Sigmoid colon (tissue), 7 donors: ENCODE data around the gene TPI1. TPM values are rescaled to one million over a fixed set of nuclear protein-coding genes. Genes with fewer than 3 reads are reported as not detected.

Experiments
- DNase-seq: peaks from one replicate; pipeline ENCODE4 v3.0.0-alpha.2; 2019
- H3K27ac ChIP-seq, 4 donors: fragments of 200-600 bp; sonication (generic); one replicate each; pipeline ENCODE4 v1.5.1; 2016 to 2019; ENCODE audit warnings: mild to moderate bottlenecking in 1 of 4
- H3K27me3 ChIP-seq, 3 donors: fragments of 200-600 bp; sonication (generic); one replicate each; pipeline ENCODE4 v1.5.1; 2019; ENCODE audit warnings: mild to moderate bottlenecking in 1 of 3
- H3K36me3 ChIP-seq, 4 donors: fragments of 200-600 bp; sonication (generic); one replicate each; pipeline ENCODE4 v1.5.1; 2016 to 2019
- H3K4me1 ChIP-seq, 4 donors: fragments of 200-600 bp; sonication (generic); one replicate each; pipeline ENCODE4 v1.5.1; 2017 to 2019
- H3K4me3 ChIP-seq, 4 donors: fragments of 200-600 bp; sonication (generic); one replicate each; pipeline ENCODE4 v1.5.1; 2017 to 2019; ENCODE audit warnings: mild to moderate bottlenecking in 2 of 4, moderate library complexity in 1 of 4
- H3K9me3 ChIP-seq, 4 donors: fragments of 200-600 bp in 3 of 4; sonication (generic) in 3 of 4; one replicate each; pipeline versions ENCODE4 v1.5.1 to v1.6.1; 2013 to 2019
- EP300 ChIP-seq, 4 donors: sonication (generic); formaldehyde crosslinking; IDR thresholded peaks; one replicate each; pipeline ENCODE4 v1.6.1; 2017; ENCODE audit warnings: antibody characterized with exemption in 4 of 4
- POLR2A ChIP-seq, 2 donors: fragments of 450-650 bp; IDR thresholded peaks; one replicate each; pipeline ENCODE4 v1.6.1; 2016; ENCODE audit warnings: antibody characterized with exemption in 2 of 2, mild to moderate bottlenecking in 2 of 2, moderate library complexity in 2 of 2
- POLR2AphosphoS5 ChIP-seq, 4 donors: sonication (generic); formaldehyde crosslinking; IDR thresholded peaks; one replicate each; pipeline ENCODE4 v1.6.1; 2017; ENCODE audit warnings: antibody characterized with exemption in 4 of 4
- whole genome bisulfite sequencing, 2 donors: extraction: QIAGEN DNeasy Blood & Tissue Kit; methylation state at CpG; one replicate each; pipeline ENCODE4 v1.1.7; 2013; 5-methylcytosine and 5-hydroxymethylcytosine counted together
- intact Hi-C: fragments of 100-400 bp; cut with DNase I; formaldehyde crosslinking; loops from one replicate; pipeline ENCODE4 v1.15.1; 2023
- polyA plus RNA-seq, 3 donors: library from polyadenylated mRNA; stranded (reverse); fragments of 200-250 nt; gene quantifications; one replicate each; pipeline ENCODE4 v1.2.3, GENCODE V29; 2013
- total RNA-seq, 4 donors: library from RNA; depleted of rRNA; stranded (reverse); fragments of >200 nt; gene quantifications; one replicate each; pipeline ENCODE4 v1.1.0, GENCODE V29; 2016
- TF ChIP-seq, protein P1 (sequence below), 4 experiments: fragments of 450-650 bp in 3 of 4; fragments of 200-600 bp in 1 of 4; IDR thresholded peaks; one replicate each; pipeline ENCODE4 v1.5.1; 2016 to 2019; ENCODE audit warnings: antibody characterized with exemption in 4 of 4, mild to moderate bottlenecking in 3 of 4, moderate library complexity in 2 of 4
- donor health status: healthy with polysubstance abuse.
- donor health status: Bipolar disorder and iron deficiency.
- donor health status: healthy.

Gene TPI1
- total and polyA plus RNA-seq, 7 donors: 194 to 994 (median 345) TPM

GRCh38 chr12:6839482-6840201 lies 27.7 kb upstream of the TPI1 start:
- no peaks in the 10 kb centered on the region for H3K4me1 ChIP-seq
- TF ChIP-seq EP300 (IDR thresholded peaks at IDR 0.05): no peak
- TF ChIP-seq POLR2AphosphoS5 (IDR thresholded peaks at IDR 0.05): no peak
- no peak for TF ChIP-seq POLR2A (IDR thresholded peaks at IDR 0.05)
- TF ChIP-seq, protein P1, sequence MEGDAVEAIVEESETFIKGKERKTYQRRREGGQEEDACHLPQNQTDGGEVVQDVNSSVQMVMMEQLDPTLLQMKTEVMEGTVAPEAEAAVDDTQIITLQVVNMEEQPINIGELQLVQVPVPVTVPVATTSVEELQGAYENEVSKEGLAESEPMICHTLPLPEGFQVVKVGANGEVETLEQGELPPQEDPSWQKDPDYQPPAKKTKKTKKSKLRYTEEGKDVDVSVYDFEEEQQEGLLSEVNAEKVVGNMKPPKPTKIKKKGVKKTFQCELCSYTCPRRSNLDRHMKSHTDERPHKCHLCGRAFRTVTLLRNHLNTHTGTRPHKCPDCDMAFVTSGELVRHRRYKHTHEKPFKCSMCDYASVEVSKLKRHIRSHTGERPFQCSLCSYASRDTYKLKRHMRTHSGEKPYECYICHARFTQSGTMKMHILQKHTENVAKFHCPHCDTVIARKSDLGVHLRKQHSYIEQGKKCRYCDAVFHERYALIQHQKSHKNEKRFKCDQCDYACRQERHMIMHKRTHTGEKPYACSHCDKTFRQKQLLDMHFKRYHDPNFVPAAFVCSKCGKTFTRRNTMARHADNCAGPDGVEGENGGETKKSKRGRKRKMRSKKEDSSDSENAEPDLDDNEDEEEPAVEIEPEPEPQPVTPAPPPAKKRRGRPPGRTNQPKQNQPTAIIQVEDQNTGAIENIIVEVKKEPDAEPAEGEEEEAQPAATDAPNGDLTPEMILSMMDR (IDR thresholded peaks at IDR 0.05): no peak
- H3K36me3 ChIP-seq: peaks cover 0 to 47% (median 2%) of the 10 kb centered on the region in 4 donors
- no peaks in the 10 kb centered on the region for H3K27me3 ChIP-seq
- no peak overlapping the region for H3K4me3 ChIP-seq
- intact Hi-C loops: no loop called here
- no peaks in the 10 kb centered on the region for H3K9me3 ChIP-seq
- WGBS, 2 donors: 68 to 74% methylated on average over 10 of the region's 10 CpGs
- no peak overlapping the region for H3K27ac ChIP-seq
- DNase-seq: no peak

GRCh38 chr12:6840330-6840729 lies 27.0 kb upstream of the TPI1 start:
- DNase-seq: no peak
- Histone ChIP-seq H3K27me3 (no peaks in the 10 kb centered on the region), H3K36me3 (peaks cover 0 to 51% (median 4%) of the 10 kb centered on the region in 4 donors), H3K4me1 (no peaks in the 10 kb centered on the region), H3K9me3 (no peaks in the 10 kb centered on the region), H3K27ac (no peak overlapping the region), H3K4me3 (no peak overlapping the region)
- 78 to 91% methylated on average over 1 of the region's 1 CpG for WGBS, 2 donors
- intact Hi-C loops: no loop called here
- TF ChIP-seq POLR2AphosphoS5 (IDR thresholded peaks at IDR 0.05) (no peak), POLR2A (IDR thresholded peaks at IDR 0.05) (no peak)

GRCh38 chr12:6840761-6841515 lies 26.4 kb upstream of the TPI1 start, which contains the start of gene GNB3:
Gene GNB3, plus strand, starts transcription at chr12:6840925. Its CDS starts 363 bp downstream, at chr12:6841288.
- no peaks in the 10 kb centered on the region for H3K4me1 ChIP-seq
- WGBS, 2 donors: 71 to 77% methylated on average over 24 of the region's 24 CpGs
- no peak within 1 kb of the TSS for H3K27ac ChIP-seq
- TF ChIP-seq, protein P1 (IDR thresholded peaks at IDR 0.05): no peak
- no peak for TF ChIP-seq POLR2A (IDR thresholded peaks at IDR 0.05)
- TF ChIP-seq POLR2AphosphoS5 (IDR thresholded peaks at IDR 0.05): no peak
- TF ChIP-seq EP300 (IDR thresholded peaks at IDR 0.05): no peak
- H3K36me3 ChIP-seq: peaks cover 0 to 57% (median 7%) of the 10 kb centered on the region in 4 donors
- no peaks in the 10 kb centered on the region for H3K27me3 ChIP-seq
- H3K9me3 ChIP-seq: no peaks in the 10 kb centered on the region
- H3K4me3 ChIP-seq: no peak within 1 kb of the TSS
- DNase-seq: no peak
- intact Hi-C loops: no loop called here

- no peaks in the 10 kb centered on the region for H3K4me1 ChIP-seq
- peaks cover 0 to 59% (median 6%) of the 10 kb centered on the region in 4 donors for H3K36me3 ChIP-seq
- no peak overlapping the region for H3K4me3 ChIP-seq
- H3K27me3 ChIP-seq: no peaks in the 10 kb centered on the region
- H3K9me3 ChIP-seq: no peaks in the 10 kb centered on the region
- H3K27ac ChIP-seq: no peak overlapping the region
- intact Hi-C loops: no loop called here
- no peak for TF ChIP-seq POLR2AphosphoS5 (IDR thresholded peaks at IDR 0.05)
- TF ChIP-seq EP300 (IDR thresholded peaks at IDR 0.05): no peak
- TF ChIP-seq POLR2A (IDR thresholded peaks at IDR 0.05): no peak
- TF ChIP-seq, protein P1 (IDR thresholded peaks at IDR 0.05): no peak
- 31 to 75% methylated on average over 4 of the region's 4 CpGs for WGBS, 2 donors
- no peak for DNase-seq
These were observed 25.3 kb upstream of the TPI1 start for GRCh38 chr12:6842075-6842474.
